Myocyte (in vitro differentiated cells): ENCODE results near the gene SLC2A6. TPM values are rescaled to one million over a fixed set of nuclear protein-coding genes. Genes with fewer than 3 reads are reported as not detected.

Source experiments
- DNase-seq: peaks from one replicate; pipeline ENCODE4 v3.0.0-alpha.2; 2012; ENCODE audit warnings: low read depth
- polyA plus RNA-seq: library from polyadenylated mRNA; unstranded; fragments of >200 nt; gene quantifications from one replicate; pipeline ENCODE4 v1.2.1, GENCODE V29; 2012; ENCODE audit warnings: missing spikeins
- total RNA-seq: library from RNA; depleted of rRNA; stranded (reverse); fragments of >200 nt; gene quantifications from 2 replicates; pipeline ENCODE4 v1.2.3, GENCODE V29; 2014

Gene SLC2A6, protein sequence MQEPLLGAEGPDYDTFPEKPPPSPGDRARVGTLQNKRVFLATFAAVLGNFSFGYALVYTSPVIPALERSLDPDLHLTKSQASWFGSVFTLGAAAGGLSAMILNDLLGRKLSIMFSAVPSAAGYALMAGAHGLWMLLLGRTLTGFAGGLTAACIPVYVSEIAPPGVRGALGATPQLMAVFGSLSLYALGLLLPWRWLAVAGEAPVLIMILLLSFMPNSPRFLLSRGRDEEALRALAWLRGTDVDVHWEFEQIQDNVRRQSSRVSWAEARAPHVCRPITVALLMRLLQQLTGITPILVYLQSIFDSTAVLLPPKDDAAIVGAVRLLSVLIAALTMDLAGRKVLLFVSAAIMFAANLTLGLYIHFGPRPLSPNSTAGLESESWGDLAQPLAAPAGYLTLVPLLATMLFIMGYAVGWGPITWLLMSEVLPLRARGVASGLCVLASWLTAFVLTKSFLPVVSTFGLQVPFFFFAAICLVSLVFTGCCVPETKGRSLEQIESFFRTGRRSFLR
- 16.0 and 16.9 TPM in 2 replicates for total RNA-seq
- polyA plus RNA-seq, result 11.5 TPM

- peak; percentile 84 for DNase-seq
These were observed at the start of gene SLC2A6 for GRCh38 chr9:133478851-133479711. SLC2A6 (minus strand) TSS chr9:133479099; CDS start chr9:133479059, 40 bp downstream.

- DNase-seq, result peak; percentile 86
These were observed 49.3 kb upstream of the SLC2A6 start for GRCh38 chr9:133528001-133528875.

GRCh38 chr9:133527444-133527920, 48.6 kb upstream of the SLC2A6 start:
- peak; percentile 30 for DNase-seq

DNA sequence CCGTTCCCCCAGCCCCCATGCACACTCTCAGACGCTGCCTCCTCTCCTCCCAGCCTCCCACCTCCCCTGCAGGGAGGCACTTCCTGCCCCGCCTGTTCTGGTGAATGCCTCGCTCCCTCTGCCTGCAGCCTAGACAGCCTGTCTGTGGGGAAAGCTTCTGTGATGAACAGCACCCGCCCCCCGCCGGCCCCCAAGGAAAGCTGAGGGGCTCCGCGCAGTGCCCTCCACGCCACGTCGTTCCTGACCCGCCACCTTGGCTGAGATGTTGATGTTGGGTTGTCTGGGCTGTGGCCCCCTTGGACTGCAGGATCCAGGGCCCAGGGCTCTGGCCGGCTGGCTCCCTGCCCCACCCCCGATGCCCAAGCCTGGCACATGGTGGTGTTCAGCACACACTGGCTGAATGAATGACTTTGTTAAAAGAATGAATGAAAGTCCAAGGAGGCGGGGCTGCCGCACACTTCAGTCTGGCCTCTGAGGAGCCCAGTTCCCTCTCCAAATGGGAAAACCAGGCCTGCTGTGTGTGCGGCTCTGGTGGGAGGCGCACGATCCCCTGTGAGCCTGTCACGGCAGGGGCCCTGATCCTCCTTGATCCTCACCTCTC, 47.9 kb upstream of the SLC2A6 start:
- DNase-seq, result no peak

DNA sequence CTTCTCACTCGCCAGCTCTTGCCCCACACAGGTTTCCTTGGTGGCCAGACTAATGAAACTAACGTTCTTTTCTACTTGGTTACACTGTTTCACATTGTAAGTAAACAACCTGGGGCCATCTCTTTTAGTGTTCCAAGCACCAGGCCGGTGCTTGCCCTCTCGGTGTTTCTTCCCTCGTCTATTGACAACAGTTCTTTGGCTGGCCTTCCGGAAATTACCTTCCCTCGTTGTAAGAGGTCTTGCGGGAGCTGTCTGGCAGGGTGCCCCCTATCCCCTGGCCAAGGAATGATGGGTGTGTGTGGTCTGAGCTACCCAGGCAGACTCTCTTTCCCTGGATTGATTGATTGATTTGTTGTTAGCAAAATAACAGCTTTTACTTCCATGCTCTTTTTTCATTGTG, 46.8 kb upstream of the SLC2A6 start:
- no peak for DNase-seq

GRCh38 chr9:133524679-133525228, 45.9 kb upstream of the SLC2A6 start, which contains the start of gene MYMK:
MYMK (minus strand) TSS chr9:133524959; CDS start chr9:133524844, 115 bp downstream.
- DNase-seq, result peak; percentile 91

GRCh38 chr9:133524146-133524545, 45.2 kb upstream of the SLC2A6 start:
- no peak for DNase-seq

DNA sequence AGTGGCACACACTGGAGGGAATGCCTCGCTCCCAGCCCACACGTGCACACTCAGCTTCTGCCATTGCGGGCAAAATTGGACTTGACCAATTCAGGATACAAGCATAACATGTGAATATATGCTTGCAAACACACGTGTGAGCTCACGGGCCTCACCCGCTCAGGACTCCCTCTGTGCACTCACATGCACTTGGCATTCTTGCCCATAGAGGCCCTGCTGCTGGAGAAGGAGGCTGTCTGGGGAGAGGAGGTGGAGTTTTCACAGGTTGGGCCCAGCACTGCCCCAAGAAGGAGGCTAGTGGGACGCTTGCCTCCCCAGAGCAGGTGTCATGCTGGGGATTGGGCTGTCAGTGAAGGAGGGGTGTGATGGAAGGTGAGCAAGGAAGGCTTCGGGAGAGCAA, 44.2 kb upstream of the SLC2A6 start:
- peak; percentile 69 for DNase-seq

DNA sequence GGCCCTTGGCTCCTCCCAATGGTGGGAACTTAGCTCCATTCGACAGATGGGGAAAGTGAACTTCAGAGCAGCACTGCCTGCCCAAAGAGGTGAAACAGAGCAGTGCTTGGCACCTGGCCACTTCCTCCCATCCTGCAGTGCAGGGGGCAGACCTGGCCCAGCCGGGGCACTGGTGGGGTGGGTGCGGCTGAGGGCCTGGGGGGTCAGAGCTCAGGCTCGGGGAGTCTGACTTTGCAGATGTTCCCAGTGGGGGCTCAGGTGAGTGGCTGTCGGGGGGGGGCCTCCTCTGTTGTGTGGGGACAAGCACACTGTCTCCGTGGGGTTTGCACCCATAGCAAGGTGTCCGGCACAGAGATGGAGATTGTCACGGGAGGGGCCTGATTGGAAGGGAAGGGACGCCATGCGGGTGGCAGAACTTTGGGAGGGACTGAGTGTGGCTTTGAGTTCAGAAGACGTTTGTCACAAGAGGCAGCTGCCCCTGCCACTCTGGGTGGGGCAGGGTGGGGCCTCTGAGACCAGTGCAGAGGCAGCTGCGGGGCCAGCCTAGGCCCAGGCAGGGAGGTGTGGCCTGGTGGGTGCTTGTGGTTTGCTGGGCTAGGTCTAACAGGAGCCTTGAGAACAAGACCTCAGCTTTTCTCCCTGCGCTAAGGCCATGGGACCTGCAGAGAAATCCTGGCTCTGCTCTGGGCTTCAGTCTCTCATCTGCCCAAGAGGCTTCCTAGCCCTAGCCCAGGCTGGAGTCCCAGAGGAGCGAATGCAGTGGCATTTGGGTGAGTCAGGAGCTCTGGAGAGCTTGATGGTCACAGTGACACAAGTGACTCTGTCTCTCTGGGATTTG, 43.4 kb upstream of the SLC2A6 start:
- DNase-seq, result peak; percentile 96

DNA sequence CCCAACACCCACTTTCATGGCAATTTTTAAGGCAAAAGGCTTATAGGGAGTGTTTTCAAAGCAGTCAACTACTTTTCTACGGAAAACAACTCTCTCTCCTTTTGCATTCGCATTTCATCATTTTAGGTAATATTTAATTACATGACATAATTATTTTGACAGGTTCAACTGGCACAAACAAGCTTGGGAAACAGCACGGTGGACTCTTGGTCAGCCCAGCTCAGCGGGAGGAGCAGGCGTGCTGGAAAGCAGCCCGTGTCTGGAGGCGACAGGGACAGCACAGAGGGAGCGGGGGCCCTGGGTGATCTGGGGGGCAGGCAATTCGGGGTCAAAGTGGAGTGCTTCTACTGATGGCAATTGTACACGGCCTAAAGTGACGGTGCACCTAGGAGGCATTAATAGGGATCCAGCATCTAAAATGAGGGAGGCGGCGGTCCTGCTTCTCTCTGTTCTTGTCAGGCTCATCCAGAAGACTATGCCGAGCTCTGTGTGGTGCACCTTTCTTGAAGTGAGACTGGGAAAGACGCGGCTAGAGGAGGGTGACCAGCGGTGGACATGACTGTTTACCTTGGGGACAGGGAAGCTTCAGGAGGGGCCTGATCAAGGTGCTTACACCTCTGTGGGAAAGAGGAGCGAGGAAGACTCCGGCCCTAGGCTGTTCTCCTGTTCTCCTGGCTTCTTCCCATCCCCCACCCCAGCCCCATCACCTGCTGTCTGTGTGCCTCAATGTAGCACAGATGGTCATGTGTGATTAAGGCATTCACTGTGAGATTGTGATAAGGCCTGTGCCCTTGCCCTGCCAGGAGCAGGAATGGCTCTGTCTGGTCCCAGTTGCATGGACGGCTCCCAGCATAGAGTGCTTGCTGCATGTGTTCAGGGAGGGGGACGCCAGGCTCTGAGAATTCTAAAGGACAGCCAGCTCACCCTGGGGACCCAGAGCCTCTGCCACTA, 42.5 kb upstream of the SLC2A6 start:
- no peak for DNase-seq

DNA sequence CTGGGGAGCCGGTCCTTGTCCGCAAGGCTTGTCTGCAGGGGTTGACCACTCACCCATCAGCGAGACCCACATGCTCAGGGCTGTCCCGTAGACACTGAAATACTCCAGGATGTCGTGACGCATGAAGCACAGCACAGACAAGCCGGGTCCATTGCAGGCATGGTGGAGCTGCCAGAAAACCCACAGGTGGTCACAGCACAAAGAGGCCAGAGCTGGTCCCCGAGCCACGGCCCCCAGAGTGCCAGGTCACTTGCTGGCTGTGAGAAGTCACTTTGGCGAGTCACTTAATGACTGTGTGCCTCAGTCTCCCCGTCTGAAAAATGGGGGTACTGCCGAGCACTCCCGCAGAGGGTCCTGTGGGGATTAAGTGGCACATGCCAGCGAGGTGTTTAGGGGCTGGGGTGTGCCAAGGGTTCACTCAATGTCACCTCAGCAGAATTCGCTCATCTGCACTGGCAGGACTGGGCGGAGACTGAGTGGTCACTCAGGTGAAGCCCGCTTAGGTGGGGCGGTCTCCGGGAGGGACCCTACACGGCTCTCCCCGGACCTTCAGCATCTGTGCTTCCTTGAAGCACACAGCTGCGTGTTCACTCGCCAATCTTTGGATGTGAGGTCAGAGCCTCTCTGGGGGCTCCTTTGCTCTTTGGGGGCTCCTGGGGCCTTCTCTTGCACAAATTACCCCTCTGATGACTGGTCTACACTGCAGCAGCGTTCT, 41.4 kb upstream of the SLC2A6 start:
- no peak for DNase-seq

- no peak for DNase-seq
These were observed 40.8 kb upstream of the SLC2A6 start for GRCh38 chr9:133519693-133520092.

DNA sequence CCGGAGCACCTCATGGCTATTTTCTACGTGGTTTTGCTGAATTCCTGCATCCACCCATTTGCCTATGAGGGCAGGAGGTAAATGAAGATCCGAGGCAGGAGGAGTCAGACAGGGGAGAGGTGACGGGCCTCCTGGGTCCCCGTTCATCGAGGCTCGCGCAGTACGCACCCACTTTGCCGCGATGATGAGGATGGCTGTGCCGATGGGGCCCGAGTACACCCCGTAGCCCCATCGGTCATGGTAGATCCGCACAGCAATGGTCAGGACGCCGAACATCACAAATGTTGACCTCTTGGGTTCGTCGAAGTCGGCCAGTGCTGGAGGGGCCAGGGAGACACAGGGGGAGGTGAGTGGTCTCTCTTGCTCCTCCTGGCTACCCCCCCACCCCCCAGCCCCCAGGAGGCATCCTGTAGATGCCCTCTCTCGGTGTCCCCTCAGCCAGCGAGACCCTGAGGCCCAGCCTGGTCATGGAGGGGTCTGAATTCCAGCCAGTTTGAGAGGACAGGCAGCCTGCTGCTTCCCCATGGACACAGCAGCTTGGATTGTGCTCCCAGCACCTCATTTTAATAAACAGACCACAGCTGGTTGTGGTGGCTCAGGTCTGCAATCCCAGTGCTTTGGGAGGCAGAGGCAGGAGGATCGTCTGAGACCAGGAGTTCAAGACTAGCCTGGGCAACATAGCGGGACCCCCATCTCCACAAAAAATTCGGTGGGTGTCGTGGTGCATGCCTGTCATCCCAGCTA, 40.0 kb upstream of the SLC2A6 start:
- no peak for DNase-seq

DNA sequence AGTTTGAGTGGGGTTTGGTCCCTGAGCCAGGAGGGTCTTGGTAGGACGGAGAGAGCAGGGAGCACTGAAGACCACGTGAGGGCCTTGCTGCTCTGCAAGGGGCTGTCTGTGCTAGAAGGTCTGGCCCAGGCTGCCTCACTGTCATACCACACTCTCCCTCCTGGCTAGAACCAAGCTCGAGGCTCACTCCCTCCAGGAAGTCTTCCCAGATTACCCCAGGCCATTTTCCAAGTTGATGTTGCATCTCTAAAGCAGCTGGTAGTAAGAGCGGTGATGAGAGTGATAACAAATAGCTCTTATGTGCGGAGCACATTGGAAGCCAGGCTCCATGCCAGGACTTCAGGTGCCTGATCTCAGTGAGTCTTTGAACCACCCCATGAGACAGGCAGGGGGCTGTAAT, 39.3 kb upstream of the SLC2A6 start:
- DNase-seq, result no peak

GRCh38 chr9:133517711-133518110, 38.8 kb upstream of the SLC2A6 start:
- no peak for DNase-seq

DNA sequence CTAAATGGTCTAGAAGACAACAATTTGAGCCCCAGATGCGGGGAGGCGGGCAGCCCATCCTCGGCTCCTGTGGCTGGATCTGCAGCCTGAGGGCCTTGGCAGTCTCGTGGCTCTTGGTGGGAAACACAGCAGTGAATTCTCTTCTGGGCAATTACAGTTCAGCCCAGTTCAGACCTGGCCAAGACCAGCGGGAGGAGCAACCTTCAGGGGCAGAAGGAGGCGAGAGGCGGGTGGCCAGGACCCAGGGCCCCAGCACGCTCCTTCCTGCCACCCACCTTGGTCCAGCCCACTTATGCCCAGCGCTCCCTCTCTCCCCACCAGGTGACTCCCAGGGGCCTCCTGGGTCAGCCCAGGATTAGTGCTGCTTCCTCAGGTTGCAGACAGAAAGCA, 38.1 kb upstream of the SLC2A6 start:
- no peak for DNase-seq
